GM12873 (cell line): ENCODE data around the gene POLR2F.

ENCODE experiments used
- TF ChIP-seq, protein P1 (sequence below): IDR thresholded peaks from 2 replicates; pipeline ENCODE4 v1.5.1; 2012; ENCODE audit warnings: low read depth, mild to moderate bottlenecking, moderate library complexity, low read length, control low read depth; ENCODE audit not compliant: insufficient read depth; ENCODE audit errors: missing control alignments

The POLR2F gene

DNA sequence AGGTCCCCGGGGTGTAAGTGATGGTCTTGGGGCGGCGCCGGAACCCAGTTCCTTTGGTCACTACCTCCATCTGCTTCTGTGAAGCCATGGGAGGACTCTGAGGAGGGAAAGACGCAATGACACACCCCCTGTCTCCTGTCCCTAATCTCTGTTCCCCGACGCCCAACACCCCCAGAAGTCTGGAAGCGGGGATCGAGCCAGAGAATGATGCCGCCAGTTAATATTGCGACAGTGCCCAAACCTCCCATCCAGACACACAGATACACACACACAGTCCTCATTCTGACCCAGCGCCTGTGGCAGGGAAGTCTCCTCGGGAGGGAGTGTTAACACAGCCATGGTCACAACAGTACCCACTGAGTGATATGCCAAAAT lies 450 bp upstream of the POLR2F start:
- TF ChIP-seq, protein P1, sequence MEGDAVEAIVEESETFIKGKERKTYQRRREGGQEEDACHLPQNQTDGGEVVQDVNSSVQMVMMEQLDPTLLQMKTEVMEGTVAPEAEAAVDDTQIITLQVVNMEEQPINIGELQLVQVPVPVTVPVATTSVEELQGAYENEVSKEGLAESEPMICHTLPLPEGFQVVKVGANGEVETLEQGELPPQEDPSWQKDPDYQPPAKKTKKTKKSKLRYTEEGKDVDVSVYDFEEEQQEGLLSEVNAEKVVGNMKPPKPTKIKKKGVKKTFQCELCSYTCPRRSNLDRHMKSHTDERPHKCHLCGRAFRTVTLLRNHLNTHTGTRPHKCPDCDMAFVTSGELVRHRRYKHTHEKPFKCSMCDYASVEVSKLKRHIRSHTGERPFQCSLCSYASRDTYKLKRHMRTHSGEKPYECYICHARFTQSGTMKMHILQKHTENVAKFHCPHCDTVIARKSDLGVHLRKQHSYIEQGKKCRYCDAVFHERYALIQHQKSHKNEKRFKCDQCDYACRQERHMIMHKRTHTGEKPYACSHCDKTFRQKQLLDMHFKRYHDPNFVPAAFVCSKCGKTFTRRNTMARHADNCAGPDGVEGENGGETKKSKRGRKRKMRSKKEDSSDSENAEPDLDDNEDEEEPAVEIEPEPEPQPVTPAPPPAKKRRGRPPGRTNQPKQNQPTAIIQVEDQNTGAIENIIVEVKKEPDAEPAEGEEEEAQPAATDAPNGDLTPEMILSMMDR, result no peak

GRCh38 chr22:37954686-37955085 lies 1.2 kb downstream of the POLR2F start:
- TF ChIP-seq, protein P1, result no peak

- TF ChIP-seq, protein P1, result no peak
These were observed 3.7 kb downstream of the POLR2F start for GRCh38 chr22:37957232-37957631.

GRCh38 chr22:37959231-37959825 lies 5.8 kb downstream of the POLR2F start:
- TF ChIP-seq, protein P1, result no peak

DNA sequence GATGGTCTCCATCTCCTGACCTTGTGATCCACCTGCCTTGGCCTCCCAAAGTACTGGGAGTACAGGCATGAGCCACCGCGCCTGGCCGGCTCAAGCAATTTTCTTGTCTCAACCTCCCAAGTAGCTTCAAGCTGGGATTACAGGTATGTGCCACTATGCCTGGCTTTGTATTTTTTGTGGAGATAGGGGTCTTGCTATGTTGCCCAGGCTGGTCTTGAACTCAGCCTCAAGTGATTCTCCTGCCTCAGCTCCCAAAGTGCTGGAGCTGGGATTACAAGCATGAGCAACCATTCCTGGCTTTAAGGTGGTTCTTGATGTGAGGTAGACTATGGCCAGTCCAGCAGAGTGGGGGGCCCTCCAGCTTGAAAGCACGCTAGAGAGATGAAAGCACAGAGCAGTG lies 7.6 kb downstream of the POLR2F start:
- TF ChIP-seq, protein P1, result no peak

DNA sequence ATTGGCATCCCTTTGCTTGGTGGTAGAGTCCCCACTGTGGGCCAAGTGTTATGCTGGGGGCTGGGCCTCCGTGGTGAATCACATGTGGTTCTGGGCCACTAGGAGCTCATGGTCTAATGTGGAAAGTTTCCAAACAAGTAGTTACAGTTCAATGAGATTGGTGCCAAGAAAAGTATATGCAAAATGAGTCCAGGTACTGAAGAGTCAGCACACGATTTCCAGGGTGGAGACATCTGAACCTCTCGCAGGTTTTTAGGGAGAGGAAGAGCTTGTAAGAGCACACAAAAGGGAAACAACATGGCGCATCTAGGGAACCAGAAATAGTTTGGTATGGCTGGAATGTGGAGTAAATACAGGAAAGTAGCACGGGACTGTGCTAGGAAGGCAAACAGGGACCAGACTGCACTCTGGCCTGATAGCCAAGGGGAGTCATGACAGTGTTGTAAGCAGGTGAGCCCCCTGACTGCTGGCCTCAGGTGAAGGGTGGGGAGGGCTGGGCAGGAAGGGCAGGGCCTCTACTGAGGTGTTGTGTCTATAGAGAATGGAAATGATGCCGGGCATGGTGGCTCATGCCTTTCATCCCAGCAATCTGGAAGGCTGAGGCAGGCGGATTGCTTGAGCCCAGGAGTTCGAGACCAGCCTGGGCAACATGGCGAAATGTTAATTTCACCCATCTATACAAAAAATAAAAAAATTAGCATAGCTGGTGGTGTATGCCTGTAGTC lies 12.6 kb downstream of the POLR2F start:
- TF ChIP-seq, protein P1, result no peak

GRCh38 chr22:37967147-37967546 lies 13.6 kb downstream of the POLR2F start:
- TF ChIP-seq, protein P1, result no peak
